Stimulated activated CD4-positive, alpha-beta T cell treated with anti-CD3 and anti-CD28 coated beads, Interleukin-1b, Interleukin-23, amount 100 ng/mL, for 48 hours (primary cell): ENCODE results near the gene CPO.
"Not testable (repeated sequence)": the region's sequence is repeated elsewhere in the genome, so short reads cannot be mapped to it uniquely, and the experiment has no call there.

Experiments
- DNase-seq: peaks from one replicate; pipeline ENCODE4 v3.0.0-alpha.2; 2020

CPO gene, protein sequence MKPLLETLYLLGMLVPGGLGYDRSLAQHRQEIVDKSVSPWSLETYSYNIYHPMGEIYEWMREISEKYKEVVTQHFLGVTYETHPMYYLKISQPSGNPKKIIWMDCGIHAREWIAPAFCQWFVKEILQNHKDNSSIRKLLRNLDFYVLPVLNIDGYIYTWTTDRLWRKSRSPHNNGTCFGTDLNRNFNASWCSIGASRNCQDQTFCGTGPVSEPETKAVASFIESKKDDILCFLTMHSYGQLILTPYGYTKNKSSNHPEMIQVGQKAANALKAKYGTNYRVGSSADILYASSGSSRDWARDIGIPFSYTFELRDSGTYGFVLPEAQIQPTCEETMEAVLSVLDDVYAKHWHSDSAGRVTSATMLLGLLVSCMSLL

DNA sequence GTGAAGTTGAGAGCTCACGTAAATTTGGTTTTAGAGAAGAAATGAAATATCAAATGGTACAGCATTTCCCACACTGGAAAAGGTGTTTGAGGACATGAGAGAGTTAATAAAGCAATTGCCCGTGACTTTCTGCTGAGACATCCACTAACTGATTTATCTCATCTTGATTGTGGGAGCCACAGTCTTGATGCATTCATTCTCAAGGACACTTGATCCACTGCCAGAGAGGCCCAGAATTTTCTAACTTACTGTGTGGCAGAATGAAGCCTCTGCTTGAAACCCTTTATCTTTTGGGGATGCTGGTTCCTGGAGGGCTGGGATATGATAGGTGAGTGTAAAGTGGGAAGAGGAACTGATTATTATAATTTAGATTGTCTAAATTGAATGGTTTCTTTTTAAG is at the start of gene CPO:
Gene CPO, plus strand, starts transcription at position 179 of the 400 bp plus-strand sequence. Its CDS starts 82 bp downstream, at position 261.
- no peak for DNase-seq

DNA sequence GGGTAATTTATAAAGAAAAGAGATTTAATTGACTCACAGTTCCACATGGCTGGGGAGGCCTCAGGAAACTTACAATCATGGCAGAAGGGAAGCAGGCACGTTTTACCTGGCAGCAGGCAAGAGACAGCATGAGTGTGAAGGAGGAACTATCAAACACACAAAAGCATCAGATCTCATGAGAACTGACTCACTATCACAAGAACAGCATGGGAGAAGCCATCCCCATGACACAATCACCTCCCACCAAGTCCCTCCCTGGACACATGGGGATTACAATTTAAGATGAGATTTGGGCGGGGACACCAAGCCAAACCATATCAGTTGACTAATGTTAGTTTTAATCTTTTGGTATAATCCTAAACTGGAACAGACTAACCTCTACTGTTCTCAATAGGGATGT is 49.1 kb upstream of the CPO start:
- DNase-seq = no peak

DNA sequence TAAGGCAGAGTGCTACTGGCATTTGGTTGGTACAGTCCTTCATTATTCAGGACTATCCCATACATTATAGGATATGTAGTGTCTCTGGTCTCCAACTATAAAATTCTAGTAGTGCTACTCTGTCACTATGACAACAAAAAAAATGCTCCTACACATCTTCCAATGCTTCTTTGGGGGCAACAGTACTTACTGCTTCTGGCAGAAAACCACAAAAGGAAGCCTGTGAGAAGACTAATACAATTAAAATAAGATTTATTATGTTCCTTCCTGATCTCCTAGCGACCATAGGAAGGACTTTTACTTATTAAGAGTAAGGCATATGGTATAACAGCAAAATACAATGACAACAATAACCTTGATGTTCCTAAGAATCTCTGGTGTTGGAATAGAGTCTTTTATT is 48.4 kb upstream of the CPO start:
- no peak for DNase-seq

DNA sequence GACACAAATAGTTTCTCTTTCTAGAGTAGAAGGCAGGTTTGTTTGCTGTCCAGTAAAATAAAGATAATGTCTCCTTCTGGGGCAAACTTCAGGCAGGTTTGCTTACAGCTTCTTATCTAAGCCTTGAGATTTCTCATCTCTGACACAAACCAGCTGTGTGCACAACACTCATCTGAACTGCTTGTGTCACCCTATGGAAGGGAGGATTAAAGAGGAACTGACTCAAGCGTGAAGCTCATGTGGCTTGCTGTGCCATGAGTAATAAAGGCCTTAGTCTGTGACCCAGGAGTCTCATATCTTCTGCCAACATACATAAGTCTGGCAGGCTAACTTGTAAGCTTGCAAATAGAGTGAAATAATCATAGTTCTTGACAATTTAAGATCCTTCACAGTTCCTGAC is 24.2 kb upstream of the CPO start:
- peak; percentile 36 for DNase-seq

DNA sequence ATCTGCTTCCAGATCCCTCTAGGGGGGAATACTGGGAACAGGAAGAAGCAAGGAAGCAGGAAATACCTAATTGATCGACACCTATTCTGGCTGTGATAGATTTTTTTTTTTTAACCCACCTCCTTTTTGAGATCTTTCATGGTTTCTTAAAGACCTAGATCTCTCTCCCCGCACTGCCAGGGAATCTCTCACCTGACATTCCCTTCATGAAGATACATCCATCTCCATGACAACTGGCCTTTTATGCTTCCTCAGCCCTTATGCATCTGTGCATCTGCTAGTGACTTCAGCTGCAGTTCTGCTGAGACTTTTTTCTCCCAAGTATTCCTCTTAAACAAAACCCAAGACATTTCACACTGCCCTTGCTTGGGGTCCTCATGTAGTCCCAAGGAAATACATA is 21.1 kb upstream of the CPO start:
- DNase-seq = no peak

DNA sequence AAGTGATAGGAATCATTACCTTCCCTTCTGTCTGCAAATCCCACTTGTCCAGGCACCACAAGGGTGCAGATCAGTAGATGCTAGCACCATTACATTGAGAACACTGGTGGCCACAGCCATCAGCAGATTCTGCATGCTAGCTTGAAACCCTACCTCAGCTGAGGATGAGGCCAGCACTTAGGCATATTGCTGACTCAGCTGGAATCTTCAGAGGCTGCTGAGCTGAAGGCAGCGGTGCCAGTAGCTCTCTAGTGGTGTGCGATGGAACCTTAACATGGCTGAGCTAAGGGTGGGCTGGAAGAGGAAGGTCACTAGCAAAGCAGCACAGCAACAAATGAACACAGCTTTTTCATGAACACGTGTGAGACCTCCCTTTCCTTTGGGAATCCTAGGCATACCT is 19.0 kb upstream of the CPO start:
- no peak for DNase-seq

DNA sequence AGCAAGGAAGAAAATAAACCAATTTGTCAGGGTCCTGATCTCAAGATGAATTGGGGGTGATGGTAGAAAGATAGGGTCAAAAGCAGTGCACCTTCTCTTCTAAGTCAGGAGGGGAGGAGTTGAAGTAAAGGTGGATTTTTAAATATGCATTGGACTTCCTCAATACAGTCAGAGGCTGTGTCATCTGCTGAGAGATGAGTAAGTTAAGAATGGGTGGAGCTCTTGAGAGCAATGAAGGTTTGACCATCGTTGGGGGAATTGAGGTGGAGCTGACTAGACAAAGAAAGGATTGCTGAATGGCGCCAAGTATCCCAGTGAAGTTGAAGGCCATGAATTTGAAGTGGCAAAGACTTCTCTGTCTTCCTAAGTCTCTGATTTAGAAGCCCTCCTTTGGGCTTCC is 18.4 kb upstream of the CPO start:
- no peak for DNase-seq

DNA sequence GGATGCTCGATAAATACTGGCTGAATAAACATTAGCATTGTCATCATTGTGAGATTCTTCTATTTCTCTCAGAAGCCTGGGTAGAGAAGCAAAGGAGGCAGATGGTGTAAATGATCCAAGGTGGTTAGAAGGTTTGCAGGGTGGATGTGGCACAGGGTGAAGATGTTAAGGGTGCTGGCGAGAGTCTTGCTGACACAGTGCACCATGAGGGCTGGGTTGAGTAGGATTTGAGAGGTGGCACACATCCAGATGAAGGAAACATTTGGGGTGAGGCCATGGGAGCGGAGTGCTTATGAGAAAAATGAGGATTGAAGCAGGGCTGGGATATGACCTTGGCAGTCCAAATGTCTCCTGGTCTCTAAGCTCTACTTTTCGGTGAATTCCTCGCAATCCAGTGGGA is 17.8 kb upstream of the CPO start:
- DNase-seq = no peak

DNA sequence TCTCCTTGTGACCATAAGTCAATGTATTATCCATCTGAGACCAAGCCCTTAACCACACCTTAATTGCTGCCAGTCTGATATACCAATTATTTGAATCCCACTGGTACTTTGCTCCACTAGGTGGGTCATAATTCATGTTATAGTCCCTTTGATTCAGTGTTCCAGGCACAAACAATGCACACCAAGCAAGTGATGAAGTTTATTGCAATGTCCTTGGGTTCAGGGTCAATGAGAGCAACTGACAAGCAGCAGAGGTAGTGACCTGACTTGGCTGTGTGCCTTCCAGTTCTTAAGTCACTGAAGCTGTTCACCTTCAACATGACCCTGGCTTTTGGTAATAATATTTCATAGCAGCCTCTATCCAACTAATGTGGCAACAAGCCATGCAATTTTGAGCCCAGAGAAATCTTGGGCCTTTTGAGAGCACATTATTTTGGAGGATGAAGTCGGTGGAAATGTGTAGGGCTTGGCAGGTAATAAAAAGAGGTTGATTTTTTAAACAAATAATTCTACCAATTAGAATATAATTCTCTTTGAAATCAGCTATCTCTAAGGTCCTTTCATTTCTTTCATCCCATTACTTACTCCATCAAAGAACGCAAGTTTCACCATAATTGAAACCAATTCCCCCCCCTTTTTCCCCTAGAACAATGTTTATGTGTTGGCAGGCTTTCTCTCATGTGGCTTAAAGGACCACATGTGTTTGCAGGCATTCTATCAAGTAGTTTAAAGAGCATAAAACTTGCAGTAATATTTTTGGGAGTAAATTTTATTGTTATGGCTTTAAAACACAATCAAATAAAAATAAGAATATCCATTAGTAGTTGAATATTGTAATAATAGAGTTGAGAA is 3.1 kb upstream of the CPO start:
- no peak for DNase-seq

DNA sequence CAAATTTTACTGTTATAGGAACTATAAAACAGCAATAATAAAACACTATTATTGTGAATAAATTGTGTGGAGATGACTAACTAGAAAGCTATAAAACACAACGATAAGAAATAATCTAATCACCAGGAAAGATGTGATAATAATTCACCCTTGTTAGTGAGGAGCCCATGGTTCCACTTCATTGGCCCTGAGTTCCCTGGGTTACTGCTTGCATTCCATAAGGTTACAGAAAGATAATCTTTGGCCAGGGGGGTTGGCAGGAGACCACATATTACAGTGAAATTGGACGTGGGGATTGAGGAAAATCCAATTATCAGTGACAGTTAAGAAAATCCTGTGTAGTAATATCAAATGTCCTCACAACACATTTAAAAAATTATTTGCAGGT is 2.5 kb upstream of the CPO start:
- DNase-seq = no peak

DNA sequence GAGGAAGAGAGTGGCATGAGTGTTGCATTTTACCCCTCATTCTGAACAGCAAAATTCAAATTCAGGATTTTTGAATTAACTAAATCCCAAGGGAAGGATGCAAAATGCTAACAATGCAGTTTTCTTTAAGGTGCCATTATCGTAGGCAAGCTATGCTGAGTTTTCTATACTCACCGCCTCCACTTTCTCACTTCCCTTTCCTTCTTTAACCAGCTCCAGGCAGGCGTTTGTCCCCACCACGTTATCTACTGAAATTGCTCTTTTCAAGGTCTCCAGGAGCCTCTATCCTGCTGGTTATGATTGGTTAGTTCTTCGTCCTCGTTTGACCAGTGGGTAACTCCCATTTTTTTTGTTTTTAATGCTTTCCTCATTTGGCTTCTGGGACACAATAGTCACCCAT is 1.8 kb upstream of the CPO start:
- DNase-seq = no peak

DNA sequence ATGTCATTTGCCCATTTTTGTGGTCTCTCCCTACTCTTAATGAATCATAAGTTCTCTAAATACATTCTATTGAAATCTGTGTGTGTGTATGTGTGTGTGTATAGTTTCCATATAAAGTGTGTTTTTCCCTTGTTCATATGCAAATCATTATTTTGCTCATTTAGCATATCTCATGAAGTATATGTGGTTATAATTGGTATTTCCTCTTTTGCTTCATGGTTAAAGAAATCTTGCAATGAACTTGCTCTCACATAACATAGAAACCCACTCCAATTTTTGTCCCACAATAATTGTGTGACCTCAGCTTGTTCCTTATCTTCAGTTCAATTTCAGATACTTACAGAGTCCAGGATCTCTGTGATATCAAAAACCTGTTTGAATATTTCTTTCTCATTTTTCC is 1.2 kb downstream of the CPO start:
- DNase-seq = no peak

DNA sequence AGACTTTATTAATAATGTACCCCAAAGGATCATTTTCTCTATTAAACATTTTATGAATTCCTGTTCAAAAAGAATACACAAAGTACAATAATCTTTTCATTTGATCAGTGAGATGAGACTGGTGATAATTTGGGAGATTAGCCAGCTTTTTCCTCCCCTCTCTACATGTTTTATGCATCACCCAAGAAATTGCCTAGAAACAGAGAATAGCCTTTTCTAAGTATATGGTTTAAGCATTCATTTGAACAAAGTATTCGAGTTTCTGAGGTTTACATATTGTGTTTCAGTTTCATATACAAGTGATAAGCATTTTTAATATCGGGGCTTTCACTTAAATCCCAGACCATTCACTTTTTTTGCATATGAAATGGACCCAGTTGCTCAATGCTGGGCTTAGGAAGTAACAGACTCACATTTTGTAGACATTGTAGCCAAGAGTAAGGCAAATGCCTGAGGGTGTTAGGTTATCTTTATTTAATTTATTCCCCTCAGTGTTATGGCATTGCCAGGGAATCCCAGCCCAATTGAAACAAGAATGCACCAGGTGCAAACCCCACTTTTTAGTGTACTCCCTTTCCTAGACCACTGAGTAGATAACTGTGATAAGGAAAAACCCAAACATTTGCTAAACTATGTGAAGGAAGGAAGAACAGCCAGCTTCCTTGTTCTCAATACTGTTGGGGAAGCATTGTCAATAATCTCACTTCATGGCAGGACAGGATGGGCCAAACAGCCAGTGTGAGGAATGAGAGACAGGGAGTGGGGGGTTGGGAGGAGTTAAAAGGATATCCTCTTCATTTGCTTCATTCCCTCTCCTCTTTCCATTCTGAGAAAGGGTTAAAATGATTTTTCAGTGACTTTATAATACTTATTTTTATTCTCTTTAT is 3.5 kb downstream of the CPO start:
- no peak for DNase-seq

DNA sequence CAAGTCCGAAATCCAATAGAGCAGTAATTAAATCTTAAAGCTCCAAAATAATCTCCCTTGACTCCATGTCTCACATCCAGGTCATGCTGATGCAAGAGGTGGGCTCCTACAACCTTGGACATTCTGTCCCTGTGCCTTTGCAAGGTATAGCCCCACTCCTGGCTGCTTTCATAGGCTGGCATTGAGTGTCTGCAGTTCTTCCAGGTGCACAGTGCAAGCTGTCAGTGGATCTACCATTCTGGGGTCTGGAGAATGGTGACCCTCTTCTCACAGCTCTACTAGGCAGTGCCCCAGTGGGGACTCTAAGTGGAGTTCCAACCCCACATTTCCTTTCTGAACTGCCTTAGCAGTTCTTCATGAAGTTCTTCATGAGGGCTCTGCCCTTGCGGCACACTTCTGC is 14.1 kb downstream of the CPO start:
- not testable (repeated sequence) for DNase-seq

DNA sequence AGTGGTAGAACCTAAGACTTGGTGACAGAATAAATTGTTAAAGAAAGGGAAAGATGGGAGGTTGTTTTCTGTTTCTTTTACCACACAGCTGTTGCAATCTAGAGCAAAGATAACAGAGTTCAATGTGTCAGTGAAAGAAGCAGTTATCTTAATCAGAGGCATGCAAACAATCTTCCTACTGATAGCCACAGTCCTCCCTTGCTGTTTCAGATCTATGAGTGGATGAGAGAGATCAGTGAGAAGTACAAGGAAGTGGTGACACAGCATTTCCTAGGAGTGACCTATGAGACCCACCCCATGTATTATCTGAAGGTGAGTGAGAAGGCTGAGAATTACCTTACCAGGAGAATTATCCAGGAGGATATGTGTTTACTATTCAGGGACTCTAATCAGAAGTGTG is 15.9 kb downstream of the CPO start:
- no peak for DNase-seq

DNA sequence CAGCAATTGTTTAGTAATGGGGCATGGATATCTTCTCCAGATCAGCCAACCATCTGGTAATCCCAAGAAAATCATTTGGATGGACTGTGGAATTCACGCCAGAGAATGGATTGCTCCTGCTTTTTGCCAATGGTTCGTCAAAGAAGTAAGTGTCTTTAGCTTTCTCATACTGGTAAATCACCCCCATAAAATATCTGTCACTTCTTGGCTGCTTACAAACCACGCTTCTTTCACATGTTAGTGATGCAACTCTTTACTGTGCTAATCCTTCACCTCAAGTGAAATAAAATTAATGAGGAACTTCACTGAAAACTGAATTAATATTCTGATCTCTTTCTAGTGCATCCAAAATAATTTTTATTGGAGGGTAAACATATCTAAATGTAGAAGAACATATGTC is 18.9 kb downstream of the CPO start:
- DNase-seq = no peak

DNA sequence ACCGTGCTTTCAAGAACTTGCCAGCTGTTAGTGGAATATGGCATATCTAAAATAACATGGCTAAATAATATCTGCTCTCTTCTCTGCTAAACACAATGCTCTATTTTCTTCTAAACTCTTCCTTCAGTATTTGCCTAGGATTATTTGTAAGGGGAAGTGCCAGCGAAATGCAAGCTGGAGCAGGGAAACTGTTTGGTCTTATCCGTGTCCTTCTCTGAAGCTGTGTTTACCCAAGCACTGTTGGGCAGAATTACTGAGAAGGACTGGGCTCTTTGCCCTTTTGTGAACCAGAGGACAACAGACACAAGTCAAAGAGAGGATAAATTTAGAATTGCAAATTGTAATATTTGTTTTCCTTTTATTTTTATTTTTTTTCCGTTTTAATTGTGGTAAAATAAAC is 23.6 kb downstream of the CPO start:
- no peak for DNase-seq

DNA sequence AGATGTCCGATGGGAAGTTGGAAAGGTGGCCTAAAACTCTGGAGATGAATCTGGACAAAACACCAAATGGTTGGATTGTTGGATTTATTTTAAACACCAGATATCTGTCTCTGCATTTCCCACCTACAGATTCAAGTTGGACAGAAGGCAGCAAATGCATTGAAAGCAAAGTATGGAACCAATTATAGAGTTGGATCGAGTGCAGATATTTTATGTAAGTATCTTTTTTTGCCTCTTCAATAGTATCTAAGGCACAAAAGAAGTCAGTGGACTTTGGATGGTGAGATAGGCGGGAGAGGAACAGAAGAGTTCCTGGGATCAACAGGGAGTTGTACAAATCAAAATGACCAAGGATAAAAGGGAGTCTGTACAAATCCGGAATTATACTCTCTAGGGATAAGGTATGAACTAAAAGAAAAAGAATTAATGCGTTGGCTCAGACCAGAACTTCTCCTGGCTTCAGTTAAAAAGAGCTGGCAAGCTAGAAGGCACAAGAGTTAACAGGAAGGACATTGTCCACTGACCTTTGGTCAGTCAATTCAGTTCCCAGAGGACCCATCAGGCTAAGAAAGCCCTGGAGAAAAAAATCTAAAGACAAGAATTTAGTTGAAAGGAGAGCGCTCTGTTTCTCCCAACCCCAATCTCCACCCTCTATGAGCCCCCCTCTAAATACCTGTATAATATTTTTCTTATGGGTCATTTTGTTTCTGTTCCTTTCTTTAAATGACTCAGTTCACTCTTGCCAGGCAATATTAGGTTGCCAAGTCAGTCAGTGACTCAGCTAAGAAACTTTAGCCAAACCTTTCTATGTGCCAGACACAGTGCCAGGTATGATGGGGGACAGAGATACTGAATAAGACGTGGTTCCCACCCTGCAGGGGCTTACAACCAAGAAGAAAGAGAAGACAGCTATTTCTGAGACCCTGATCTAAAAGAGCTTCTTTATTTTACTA is 29.1 kb downstream of the CPO start:
- DNase-seq = no peak

DNA sequence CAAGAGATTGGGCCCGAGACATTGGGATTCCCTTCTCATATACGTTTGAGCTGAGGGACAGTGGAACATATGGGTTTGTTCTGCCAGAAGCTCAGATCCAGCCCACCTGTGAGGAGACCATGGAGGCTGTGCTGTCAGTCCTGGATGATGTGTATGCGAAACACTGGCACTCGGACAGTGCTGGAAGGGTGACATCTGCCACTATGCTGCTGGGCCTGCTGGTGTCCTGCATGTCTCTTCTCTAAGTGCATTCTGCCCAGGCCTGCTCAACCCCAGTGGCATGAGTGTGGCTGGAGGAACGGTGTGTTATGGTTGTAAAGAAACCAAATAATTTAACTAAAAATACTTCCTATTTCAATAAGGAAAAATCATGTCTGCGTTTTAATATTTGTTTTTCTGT is 29.9 kb downstream of the CPO start:
- DNase-seq = no peak

DNA sequence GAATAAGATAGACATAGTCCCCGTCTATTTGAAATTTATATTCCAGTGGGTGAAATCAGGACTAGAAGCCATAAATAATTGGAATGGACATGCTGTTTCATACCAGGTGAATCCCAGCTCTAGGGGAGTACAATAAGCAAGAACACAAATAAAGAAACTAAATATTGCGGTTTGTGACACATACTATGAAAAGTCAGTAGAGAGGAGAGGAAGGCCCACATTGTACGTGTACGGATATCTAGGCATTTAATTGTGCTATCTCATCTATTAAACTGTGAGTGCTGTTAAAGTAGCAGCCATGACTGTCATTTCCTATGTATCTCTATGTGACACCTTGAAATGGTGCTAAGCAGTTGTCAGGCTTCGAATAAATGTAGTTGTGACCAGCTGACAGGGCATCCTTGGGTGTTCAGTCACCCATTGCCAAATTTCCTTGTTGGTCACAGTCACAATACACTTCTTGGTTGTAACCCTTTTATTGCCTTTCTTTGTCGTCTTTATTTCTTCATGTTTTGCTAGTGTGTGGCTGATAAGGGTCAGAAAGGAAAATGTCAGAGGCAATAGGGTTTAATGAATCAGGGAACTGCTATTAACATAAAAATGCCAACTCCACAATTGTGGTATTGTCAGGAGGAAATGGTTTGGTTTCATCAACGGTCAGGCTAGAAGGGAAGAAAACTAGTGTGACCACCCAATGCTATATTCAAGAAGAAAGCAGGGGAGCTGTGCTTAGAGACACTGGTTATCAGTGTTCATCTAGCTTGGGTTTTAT is 31.5 kb downstream of the CPO start:
- no peak for DNase-seq

DNA sequence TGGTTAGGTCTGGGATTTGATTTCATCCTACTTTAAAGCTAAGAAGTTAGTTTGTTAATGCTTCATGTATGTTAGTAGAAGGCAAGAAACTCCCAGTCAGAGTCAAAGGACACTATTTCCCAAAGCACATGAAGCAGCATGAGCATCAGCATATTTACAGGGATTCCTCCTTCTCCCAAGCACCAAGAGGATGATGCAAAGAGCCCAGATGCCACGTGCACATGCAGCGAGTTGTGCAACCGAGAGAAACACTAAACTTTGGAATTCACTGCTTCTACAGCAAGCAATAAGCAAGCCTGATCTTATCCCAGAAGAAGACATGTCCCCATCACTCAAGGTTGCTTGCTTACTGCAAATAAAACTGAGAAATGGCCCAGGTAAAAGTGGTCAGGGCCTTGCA is 32.5 kb downstream of the CPO start:
- DNase-seq = no peak
